NCI-H2171 treated with DMSO at 0.1 percent for 48 hours (cell line): Measurements from ENCODE around the gene KLK10.

Experiments
- DNase-seq: peaks from one replicate; lab custom pipeline; 2025; lab: John Stamatoyannopoulos, UW

The KLK10 gene, protein sequence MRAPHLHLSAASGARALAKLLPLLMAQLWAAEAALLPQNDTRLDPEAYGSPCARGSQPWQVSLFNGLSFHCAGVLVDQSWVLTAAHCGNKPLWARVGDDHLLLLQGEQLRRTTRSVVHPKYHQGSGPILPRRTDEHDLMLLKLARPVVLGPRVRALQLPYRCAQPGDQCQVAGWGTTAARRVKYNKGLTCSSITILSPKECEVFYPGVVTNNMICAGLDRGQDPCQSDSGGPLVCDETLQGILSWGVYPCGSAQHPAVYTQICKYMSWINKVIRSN

DNA sequence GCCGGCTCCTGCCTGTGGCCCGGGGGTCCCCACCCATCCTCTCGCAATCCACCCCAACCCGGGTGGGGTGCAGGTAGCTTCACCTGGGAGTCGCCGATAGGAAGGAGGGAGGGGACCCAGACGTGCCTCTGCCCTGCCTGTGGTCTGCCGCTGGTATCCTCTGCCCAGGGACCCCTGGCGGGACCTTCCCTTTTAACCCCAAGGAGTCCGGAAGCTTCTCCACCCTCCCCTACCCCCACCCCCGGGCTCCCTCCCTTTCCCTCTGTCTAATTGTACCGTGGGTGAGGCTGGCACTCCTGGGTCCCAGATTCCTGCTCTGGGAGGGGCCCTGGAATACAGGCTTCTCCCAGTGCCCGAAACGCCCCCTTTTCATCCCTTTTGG lies at the start of gene KLK10:
TSS of gene KLK10 (minus strand) at position 166 of the 382 bp plus-strand sequence. CDS start 579 bp downstream, outside the sequence.
- no peak for DNase-seq

DNA sequence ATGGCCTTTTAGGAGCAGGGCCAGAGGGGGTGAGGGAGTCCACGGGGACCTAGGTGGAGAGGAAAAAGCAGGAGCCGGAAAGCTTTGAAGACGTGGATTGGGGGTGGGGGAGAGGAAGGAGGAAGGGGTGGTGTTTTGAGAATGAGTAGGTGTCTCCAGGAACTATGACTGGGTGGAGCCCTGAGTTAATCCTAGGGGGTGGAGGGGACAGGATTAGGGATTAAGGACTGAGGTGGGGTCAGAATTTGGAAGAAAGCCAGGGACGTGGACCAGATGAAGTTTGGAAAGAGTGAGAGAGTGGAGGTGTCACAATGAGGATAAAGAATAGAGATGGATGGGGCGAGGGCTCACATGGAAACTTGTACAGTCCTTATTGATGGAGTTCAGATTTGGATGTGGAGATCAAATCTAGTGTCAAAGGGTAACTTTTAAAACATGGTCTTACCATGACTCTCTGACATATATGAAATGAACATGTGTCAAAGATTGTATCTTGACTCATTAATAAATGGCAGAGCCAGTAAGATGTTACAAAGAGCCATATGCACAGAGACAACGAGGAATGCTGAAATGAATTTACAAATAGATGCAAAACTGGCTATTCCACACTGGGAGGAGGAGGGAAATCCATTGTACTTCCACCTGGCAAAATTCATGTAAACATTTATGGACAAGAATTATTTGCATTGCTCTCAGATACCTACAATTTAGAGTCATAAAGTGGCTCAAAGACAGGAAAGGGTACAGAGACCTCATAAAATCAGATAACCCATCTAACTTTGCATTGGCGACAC lies 47.1 kb upstream of the KLK10 start:
- DNase-seq: no peak

DNA sequence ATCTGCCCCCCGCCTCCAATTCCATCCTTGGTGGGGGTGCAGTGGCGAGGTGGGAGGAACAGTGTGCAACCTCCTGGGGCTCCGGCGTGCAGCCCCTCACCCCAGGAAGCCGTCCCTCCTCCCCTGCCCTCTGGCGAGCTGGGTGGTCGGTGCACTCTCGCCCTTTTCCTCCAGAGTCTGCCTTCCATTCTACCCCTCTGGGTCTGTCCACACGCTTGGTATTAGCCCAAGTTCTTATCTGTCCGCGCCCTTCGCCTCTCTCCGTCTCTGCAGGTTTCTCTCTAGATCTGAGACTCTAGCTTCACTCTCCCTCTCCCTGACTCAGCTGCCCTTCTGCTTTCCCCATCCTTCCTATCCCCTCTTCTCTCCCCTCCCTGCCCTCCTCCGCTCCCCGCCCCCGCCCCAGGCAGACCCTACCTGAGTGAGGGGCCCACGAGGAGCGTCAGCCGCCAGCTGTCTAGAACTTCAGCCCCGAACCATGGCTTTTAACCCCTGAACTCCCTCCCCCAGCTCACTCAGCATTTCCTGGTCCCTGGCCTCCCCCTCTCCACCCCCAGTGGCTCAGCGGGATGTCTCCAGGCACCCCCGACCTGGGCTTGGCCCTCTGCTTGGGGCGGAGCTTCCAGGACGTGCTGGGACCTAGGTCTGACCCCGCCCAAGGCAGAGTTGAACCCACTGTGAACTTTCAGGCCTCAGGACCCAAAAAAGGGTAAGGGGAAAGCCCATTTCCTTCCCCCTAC lies 45.9 kb upstream of the KLK10 start:
- DNase-seq: no peak

DNA sequence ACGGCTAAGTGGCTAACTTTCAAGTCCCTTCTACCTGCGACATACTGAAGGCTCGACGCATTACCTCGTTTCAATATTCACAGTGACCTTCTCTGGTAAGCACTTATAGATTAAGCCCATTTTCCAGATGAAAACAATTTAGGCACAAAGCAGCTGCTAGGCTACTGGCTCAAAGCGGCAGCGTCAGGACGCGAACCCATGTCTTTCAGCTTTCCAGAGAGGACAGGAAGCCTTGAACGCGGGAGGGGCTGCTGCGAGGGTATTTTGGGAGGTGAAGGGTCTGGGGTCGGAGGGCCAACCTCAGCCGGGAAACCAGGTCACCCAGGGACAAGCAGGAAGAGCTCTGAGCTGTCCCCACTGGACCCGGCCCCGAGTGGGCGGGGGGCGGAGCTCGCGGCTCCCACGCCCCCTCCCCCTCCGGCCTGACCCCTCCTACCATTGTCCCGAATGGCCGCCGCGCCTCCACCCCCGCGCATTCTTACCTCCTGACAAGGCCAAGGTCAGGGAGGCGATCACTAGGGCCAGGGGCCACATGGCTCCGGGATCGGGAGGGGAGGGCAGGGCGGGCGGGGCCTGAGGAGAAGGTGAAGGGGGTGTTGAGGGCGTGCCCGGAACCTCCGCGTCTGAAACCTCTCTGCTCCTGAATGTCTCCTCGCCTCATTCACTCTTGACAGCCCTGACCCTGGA lies 45.2 kb upstream of the KLK10 start, which contains the start of gene KLK13:
TSS of gene KLK13 (minus strand) at position 559 of the 687 bp plus-strand sequence. CDS start at position 534, 25 bp downstream.
- no peak for DNase-seq

DNA sequence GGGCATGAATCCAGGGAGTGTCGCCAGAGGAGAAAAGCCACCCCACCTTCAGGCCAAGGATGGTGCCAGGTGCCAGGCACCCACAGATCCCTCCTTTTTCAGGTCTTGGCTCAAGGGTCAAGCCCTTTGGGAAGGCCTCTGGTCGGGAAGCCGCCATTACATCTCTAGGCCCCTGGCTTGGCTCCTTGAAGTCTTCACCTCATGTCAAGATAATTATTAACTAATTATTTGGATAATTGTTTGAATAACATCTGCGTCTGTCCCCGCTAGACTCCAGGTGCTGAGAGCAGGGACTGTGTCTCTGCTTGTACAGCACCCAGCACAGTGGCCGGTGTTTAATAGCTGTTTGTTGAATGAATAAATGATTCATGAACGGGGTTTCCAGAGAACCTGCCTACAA lies 44.2 kb upstream of the KLK10 start:
- DNase-seq: no peak

DNA sequence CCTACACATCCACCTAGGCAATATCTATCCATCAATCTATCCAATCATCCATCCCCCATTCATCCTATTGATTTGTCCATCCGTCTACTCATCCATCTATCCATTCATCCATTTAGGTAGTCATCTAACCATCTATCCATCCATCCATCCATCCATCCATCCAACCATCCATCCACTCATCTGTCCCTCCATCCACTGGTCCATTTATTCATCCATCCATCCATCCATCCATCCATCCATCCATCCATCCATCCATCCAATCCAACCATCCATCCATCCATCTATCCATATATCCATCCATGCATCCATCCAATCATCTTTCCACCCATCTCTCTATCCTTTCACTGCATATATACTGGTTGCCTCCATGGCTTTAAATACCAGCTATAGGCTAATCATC lies 41.5 kb upstream of the KLK10 start:
- DNase-seq: no peak

DNA sequence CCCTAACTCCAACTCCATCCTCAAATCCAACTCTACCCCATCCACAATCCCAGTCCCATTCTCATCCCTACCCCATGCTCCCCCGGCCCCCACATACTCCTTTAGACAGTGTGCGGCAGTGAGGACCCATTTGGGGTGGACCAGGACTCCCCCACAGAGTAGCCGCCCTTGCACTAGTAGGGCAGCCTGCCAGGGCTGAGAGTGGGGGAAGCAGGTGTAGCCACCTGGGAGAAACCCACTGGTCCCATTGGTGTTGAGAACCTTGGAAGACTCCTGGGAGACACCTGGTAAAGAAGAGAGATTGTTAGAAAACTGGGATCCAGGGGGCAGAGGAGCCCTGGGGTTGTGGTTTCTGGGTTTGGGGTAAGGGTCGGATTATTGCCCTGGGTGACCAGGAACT lies 40.8 kb upstream of the KLK10 start:
- no peak for DNase-seq

DNA sequence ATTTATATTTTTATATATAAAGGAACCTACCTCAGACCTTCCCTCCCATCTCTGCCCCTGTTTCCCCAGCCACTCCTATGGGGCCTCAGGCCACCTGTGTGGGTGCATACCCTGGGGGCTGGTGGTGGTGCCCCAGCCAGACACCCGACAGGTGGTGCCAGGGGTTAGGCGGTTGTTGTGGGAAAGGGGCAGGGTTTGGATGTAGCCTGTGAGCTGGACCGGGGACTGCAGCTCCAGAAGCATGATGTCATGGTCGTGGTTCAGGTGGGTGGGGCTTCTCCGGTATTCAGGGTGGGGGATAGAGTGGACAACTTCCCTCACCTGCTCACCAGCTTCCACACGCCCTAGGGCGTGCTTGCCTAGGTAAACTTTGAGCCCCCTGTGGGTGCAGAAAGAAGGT lies 40.2 kb upstream of the KLK10 start:
- DNase-seq: no peak

DNA sequence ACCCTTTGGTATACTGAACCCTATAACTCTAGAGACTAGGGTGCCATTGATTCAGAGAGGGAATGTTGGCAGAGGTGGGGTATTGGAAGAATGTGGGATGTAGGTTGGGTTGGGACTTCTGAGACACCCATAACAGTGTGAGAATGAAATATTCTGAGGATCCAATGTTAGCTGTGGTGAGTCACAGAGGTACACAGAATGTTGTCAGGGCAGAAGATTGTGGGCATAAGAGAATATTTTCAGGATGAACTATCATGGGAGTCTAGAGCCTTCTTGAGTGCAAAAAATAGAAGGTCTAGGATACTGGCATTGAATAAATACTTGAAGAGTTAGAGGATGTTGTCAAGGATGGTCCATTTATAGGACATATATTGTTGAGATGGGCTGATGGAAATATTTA lies 36.4 kb upstream of the KLK10 start:
- DNase-seq: no peak

DNA sequence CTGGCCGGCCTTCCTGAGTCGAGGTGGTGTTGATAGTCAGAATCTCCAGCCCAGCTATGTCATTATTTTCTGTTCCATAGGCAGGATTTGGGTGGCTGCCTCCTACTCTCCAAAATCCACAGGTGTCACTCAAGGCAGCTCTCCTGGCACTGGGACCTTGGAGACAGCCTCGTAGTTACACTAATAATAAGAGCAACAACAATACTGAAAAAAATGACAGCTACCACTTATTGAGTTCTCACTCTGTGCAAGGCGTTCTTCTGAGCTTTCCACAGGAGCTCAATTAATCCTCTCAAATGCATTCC lies 27.5 kb upstream of the KLK10 start:
- DNase-seq: no peak

DNA sequence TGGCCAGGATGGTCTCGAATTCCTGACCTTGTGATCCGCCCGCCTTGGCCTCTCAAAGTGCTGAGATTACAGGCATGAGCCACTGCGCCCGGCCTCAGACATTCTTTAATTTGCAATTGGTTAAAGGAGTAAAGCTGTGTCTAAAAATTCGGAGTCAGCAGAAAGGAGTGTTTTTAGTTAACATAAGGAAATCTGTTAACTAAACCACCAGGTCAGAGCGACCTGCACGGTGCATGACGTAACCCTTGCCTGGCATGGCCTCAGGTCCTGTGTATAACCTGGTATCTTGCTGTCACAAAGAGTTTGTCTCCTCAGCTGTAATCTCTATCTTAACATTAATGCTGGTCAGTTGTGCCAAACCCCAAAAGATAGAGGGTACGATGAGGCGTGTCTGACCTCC lies 24.8 kb upstream of the KLK10 start:
- DNase-seq: no peak

DNA sequence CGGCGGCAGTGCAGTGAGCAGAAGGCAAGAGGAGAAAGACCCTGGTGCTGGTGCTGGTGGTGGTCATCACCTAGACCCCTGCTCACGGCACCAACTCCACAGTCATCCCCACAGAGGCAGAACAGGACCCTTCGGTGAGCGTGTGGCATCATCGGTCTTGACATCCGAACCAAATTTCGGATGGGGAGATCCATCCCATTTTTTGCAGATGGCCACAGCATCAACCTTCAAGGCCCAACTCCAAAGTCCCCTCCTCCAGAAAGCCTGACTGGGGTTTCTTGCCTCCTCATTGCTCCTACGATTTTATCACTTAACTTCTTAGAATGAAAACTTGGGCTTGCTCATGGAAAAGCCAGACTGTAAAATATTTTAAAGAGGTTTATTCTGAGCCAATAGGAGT lies 24.0 kb upstream of the KLK10 start:
- no peak for DNase-seq

DNA sequence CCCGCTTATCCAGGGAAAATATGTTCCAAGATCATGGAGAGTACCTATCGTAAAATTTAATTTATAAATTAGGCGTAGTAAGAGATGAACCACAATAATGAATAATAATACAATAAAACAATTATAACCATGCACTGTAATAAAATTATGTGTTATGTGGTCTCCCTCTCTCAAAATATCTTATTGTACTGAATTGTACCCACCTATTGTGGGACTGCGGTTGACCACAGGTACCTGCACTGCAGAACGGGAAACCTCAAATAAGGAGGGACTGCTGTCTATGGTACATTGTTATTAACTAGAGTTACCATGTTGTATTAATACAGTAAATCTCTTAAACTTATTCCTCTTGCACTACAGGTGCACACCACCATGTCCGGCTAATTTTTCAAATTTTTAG lies 20.6 kb upstream of the KLK10 start:
- DNase-seq: no peak

DNA sequence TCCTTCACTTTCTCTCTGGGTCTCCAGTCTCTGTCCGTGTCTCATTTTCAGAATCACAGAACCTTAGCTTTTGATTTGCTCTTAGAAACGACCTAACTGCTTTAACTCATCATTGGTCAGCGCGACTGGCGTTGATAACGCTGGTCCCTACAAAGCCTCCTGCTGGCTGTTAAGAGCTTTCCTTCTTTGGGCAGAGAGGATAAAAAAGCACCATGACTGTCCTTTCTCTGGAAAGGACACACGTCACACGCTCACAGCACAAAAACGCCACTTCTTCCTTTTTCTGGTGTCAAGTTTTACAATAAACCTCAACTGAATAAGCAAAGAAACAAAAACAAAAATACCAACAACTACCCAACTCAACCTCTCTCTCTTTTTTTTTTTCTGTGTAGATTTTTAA lies 17.0 kb upstream of the KLK10 start:
- no peak for DNase-seq

DNA sequence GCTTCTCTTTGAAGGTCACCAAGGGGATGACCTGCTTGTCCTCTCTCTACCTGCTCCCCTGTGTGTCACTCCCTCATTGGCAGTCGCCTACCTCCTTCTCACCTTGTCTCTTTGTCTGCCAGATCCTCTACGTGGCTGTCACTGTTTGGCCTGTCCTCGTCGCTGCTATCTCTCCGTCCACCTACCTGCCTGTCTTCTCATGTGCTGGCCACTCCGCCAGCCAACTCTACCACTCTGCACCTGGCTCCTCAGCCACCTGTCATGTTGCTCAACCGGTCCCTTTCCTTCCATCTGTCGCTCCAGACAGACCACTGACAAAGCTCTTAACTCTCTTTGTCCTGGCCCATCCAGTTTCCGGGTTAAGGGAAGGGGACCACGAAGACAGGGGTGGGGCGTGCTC lies 15.2 kb upstream of the KLK10 start, which contains the start of gene KLK12:
TSS of gene KLK12 (minus strand) at position 299 of the 400 bp plus-strand sequence. CDS start 381 bp downstream, outside the sequence.
- DNase-seq: no peak

DNA sequence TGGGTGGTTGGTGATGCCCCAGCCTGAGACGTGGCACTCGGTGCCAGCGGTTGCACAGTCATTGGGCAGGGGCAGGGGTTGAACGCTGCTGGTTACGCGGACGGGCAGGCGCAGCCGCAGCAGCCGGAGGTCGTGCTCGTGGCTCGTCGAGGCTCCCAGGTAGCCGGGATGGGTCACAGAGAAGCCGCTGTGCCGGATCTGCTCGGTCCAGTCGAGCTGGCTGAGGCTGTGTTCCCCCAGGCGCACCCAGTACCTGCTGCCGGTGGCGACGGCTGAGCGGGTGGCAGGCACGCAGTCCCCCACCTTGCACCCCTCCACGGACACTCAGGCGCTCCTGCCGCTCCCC lies 12.3 kb upstream of the KLK10 start:
- DNase-seq: no peak

DNA sequence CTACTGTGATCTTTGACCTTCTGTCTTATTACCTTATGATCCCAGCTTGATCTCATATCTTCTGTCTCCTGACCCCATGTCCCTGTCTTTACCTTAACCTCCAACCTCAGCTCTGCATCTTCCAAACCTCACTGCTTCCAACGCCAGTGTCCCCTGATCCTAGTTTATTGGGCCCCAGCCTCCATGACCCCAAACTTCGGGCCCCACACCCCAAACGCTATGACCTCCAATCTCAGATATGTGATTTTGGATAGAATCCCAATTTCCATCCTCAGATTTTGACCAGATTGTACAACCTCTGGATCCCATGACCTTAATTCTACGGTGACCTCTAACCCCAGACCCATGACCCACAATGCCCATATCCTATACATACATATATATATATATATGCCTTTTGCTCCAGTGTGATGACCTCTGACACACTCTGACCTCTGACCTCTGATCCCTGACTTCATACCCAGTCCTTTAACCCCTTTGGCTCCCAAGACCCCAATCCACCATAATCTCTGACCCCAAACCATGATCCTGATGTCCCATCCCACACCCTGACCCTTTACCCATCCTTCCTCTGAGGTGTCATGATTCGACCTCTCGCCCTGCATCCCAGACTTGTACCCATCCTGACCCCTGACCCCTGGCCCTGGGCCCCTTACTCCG lies 11.8 kb upstream of the KLK10 start:
- DNase-seq: no peak

DNA sequence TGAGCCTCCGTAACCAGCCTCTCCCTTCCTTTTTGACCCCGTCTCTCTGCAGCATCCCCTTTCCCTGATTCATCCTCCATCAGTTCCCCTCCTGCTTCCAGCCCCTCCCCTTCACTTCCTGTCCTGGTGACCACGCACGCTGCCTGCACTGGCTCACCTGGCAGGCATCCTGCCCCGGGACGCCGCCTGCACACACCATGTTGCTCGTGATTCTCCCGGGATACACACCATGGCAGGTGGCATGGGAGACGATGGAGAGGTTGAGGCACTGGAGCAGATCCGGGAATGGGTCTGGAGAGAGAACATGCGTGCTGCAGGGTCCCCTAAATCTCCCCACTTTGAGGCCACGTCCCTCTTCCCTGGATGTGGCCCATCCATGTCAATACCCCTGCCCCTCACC lies 11.1 kb upstream of the KLK10 start:
- DNase-seq: no peak

DNA sequence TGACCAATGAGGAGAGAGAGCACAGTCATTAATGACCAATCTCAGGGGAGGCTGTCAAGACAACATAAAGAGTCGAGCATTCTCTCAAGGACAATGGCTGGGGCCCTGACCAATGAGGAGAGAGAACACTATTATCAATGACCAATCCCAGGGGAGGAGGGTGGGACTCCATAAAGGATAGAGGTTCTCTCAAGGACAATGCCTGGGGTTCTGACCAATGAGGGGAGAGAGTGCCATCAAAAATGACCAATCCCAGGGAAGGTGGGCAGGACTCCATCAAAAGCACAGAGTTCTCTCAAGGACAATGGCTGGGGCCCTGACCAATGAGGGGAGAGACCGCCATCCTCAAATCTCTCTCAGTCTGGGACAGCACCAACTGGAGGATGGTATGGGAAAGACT lies 10.2 kb upstream of the KLK10 start:
- no peak for DNase-seq

DNA sequence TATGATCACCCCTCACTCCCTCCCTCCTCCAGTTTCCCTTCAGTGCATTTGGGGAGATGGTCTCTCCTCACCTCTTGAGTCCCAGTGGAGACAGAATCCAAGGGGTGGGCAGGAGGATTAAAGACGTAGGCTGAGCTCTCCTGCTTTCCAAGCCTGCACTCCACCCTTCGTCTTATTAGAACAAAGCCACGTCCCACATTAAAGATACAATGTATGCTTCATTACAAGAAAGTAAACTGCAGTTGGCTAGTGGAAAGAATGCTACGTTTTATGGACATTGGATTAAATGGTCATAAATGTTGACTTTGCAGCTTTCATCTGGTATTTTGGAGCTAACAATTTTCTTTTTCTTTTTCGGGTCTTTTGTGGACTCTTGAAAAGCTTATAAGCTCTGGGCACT lies 8.4 kb upstream of the KLK10 start:
- no peak for DNase-seq

DNA sequence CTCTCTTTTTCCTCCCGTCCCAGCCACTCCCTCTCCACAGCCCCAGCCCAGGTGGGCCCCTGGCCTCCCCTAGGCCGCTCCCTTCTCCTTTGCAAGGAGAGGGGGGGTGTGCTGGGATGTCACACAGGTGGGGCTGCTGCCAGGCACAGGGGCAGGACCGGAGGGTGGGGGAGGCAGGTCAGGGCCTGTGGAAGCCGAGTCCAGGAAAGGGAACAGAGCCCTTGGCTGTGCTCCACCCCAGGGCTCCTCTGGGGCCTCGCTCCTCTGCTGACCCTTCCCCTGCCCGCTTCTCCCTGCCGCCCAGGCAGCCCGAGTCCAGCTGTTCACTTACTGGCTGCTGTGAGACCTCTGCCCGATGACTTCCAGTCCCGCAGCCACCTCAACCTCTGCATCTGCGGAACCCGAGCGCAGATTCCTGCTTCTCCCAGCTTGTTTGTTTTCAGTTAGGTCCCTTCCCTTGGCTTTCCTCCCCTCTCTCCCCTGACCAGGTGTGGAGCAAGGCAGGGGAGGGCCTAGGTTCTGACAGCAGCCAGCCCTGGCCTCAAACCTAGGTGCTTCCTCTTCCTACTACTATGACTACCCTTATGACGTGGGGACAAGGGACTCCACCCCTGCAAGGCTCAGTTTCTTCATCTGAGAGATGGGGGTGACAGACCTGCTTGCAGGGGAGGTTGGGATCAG lies 7.8 kb upstream of the KLK10 start:
- no peak for DNase-seq

DNA sequence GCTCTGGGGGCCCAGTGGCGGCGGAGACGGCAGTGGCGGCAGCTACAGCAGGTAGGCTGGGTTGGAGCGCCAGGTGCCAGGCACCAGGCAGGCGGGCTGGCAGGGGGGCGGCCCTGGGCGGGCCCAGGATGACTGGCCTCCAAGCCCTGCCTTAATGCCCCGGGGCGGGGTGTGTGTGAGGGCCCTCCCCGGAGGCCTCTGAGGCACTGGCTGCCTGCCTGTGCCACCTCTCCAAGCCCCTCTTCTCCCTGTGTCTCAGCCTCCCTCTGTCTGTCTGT lies 7.0 kb upstream of the KLK10 start, which contains the start of gene KLK11:
TSS of gene KLK11 (minus strand) at position 63 of the 278 bp plus-strand sequence. CDS start 985 bp downstream, outside the sequence.
- DNase-seq: no peak
